Lower lobe of right lung (tissue), 2 donors: ENCODE measurements around the gene CKB. TPM values are rescaled to one million over a fixed set of nuclear protein-coding genes. Genes with fewer than 3 reads are reported as not detected.

ENCODE experiments used
- ATAC-seq, 2 donors: fragments of 200-7000 bp; cut with Tn5 transposase; one replicate each; pipeline ENCODE4 v1.9.1; 2020 to 2022; ENCODE audit warnings: mild to moderate bottlenecking in 2 of 2, moderate library complexity in 2 of 2
- DNase-seq: peaks from one replicate; pipeline ENCODE4 v3.0.0-alpha.2; 2020
- H3K27ac ChIP-seq: fragments of 200-600 bp; one replicate; pipeline ENCODE4 v1.8.0; 2022
- H3K27me3 ChIP-seq: fragments of 200-600 bp; one replicate; pipeline ENCODE4 v1.8.0; 2022; ENCODE audit warnings: low read depth
- H3K36me3 ChIP-seq: fragments of 200-600 bp; one replicate; pipeline ENCODE4 v1.8.0; 2022; ENCODE audit warnings: mild to moderate bottlenecking
- H3K4me1 ChIP-seq: fragments of 200-600 bp; one replicate; pipeline ENCODE4 v1.8.0; 2022
- H3K4me3 ChIP-seq: fragments of 200-600 bp; one replicate; pipeline ENCODE4 v1.8.0; 2022; ENCODE audit warnings: mild to moderate bottlenecking
- H3K9me3 ChIP-seq: fragments of 200-600 bp; one replicate; pipeline ENCODE4 v1.8.0; 2022
- CTCF ChIP-seq: fragments of 200-600 bp; IDR thresholded peaks from one replicate; pipeline ENCODE4 v1.8.0; 2022; ENCODE audit warnings: antibody characterized with exemption, mild to moderate bottlenecking
- intact Hi-C: fragments of 100-400 bp; cut with DNase I; formaldehyde crosslinking; loops from one replicate; pipeline ENCODE4 v1.11.0; 2022
- total RNA-seq: library from RNA; stranded (reverse); fragmentation: NEBNext Ultra II Directional; extraction: Animal tissue kit (Norgen Biotek cat#: 25700); gene quantifications from one replicate; pipeline ENCODE4 v1.2.1, GENCODE V29; 2021
- donor health status: DM: no; HTN: yes; CAD: no; lungs with severe emphysema.

Gene CKB
- total RNA-seq, 1 donor from 2014 or later, result 115 TPM

GRCh38 chr14:103521951-103522563, 573 bp downstream of the CKB start:
- H3K4me3 ChIP-seq, result peak overlapping the region; percentile 63
- ATAC-seq, result no peak
- H3K36me3 ChIP-seq, result no peaks in the 10 kb centered on the region
- peaks cover 70% of the 10 kb centered on the region for H3K4me1 ChIP-seq
- TF ChIP-seq CTCF, result no peak
- peak; percentile 60 for DNase-seq
- peaks cover 5% of the 10 kb centered on the region for H3K27me3 ChIP-seq
- intact Hi-C loops, result no loop called here
- H3K27ac ChIP-seq, result peak overlapping the region; percentile 82
- no peaks in the 10 kb centered on the region for H3K9me3 ChIP-seq

DNA sequence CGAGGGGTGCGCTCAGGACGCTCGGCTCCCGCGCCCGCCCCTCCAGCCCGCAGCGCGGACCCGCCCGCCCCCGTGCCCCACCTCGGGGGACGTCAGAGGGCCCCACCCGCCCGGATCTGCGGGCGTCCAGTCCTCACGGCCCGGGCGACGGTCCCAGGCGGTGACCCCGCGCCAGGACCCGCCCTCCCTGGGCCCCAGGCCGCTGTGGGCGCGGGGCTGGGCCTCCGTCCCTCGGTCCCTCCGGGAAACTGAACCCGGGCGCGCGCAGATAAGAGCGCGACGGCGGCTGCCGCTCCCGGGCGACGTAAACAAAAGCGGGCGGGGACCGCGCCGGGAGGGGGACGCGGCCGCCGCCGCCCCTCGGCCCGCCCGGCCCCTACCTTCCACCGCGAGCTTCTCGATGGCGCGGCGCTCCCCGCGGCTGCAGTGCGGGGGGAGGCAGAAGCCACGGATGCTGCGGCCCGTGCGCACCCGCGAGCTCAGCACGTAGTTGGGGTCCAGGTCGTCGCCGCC, 1.1 kb downstream of the CKB start:
- ATAC-seq, result peak; percentile 63 to 65
- Histone ChIP-seq H3K27me3 (peaks cover 5% of the 10 kb centered on the region), H3K4me1 (peaks cover 65% of the 10 kb centered on the region), H3K27ac (peak overlapping the region; percentile 82), H3K36me3 (no peaks in the 10 kb centered on the region), H3K4me3 (peak overlapping the region; percentile 63), H3K9me3 (no peaks in the 10 kb centered on the region)
- TF ChIP-seq CTCF, result no peak
- intact Hi-C loops, result no loop called here
- DNase-seq, result peak; percentile 71

GRCh38 chr14:103520657-103521437, 1.8 kb downstream of the CKB start:
- Histone ChIP-seq H3K4me1 (peaks cover 58% of the 10 kb centered on the region), H3K36me3 (no peaks in the 10 kb centered on the region), H3K27me3 (peaks cover 5% of the 10 kb centered on the region), H3K9me3 (no peaks in the 10 kb centered on the region), H3K4me3 (peak overlapping the region; percentile 63), H3K27ac (peak overlapping the region; percentile 82)
- peak; percentile 91 for DNase-seq
- TF ChIP-seq CTCF, result peak; percentile 63
- intact Hi-C loops, result no loop called here
- ATAC-seq, result peak; percentile 79 to 85

DNA sequence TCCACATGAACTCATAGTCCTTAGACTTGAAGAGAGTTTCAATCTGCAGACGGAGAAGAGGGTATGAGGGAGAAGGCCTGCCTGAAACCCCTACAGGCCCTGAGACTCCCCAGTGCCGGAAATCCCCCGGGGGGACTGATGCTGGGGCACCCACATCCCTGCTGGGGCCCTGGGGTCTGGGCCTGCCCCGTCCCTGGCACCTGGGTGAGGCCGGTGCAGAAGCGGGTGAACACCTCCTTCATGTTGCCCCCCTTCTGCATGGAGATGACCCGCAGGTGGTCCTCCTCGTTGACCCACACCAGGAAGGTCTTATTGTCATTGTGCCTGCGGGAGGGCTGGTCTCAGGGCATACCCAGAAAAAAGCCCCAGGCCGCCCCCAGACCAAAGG, 2.4 kb downstream of the CKB start:
- intact Hi-C loops, result no loop called here
- DNase-seq (no peak), ATAC-seq (no peak)
- Histone ChIP-seq H3K27me3 (peaks cover 5% of the 10 kb centered on the region), H3K27ac (peak overlapping the region; percentile 82), H3K9me3 (no peaks in the 10 kb centered on the region), H3K36me3 (peaks cover under 1% of the 10 kb centered on the region), H3K4me3 (peak overlapping the region; percentile 63), H3K4me1 (peaks cover 57% of the 10 kb centered on the region)
- no peak for TF ChIP-seq CTCF

- Histone ChIP-seq H3K4me3 (peak overlapping the region; percentile 63), H3K9me3 (no peaks in the 10 kb centered on the region), H3K27ac (peak overlapping the region; percentile 82), H3K27me3 (peaks cover 5% of the 10 kb centered on the region), H3K36me3 (peaks cover 3% of the 10 kb centered on the region), H3K4me1 (peaks cover 61% of the 10 kb centered on the region)
- ATAC-seq, result no peak
- intact Hi-C loops, result no loop called here
- peak; percentile 51 for DNase-seq
- TF ChIP-seq CTCF, result no peak
Observed at GRCh38 chr14:103519837-103520212, 2.8 kb downstream of the CKB start.
